Fibroblast of peridontal ligament (primary cell): ENCODE data around the gene SPSB3.

Source experiments
- DNase-seq: peaks from one replicate; pipeline ENCODE4 v3.0.0-alpha.2; 2010; ENCODE audit errors: extremely low read depth

The SPSB3 gene

GRCh38 chr16:1788708-1789100 is 6.3 kb upstream of the SPSB3 start:
- no peak for DNase-seq

- DNase-seq = no peak
These were observed 5.8 kb upstream of the SPSB3 start for GRCh38 chr16:1788095-1788707.

GRCh38 chr16:1787322-1788094 is 5.1 kb upstream of the SPSB3 start:
- DNase-seq = no peak

GRCh38 chr16:1787056-1787321 is 4.6 kb upstream of the SPSB3 start:
- no peak for DNase-seq

- DNase-seq = no peak
These were observed 4.1 kb upstream of the SPSB3 start for GRCh38 chr16:1786242-1787055.

GRCh38 chr16:1785846-1786170 is 3.4 kb upstream of the SPSB3 start:
- no peak for DNase-seq

- DNase-seq = no peak
These were observed 2.8 kb upstream of the SPSB3 start for GRCh38 chr16:1784977-1785845.

- peak; percentile 8 for DNase-seq
These were observed 488 bp downstream of the SPSB3 start for GRCh38 chr16:1781758-1782407.

- no peak for DNase-seq
These were observed 1.1 kb downstream of the SPSB3 start for GRCh38 chr16:1781254-1781653.

GRCh38 chr16:1780677-1781072 is 1.7 kb downstream of the SPSB3 start:
- DNase-seq = no peak

GRCh38 chr16:1779741-1780676 is 2.4 kb downstream of the SPSB3 start:
- DNase-seq = no peak

- DNase-seq = no peak
These were observed 3.1 kb downstream of the SPSB3 start for GRCh38 chr16:1779234-1779701.

GRCh38 chr16:1778200-1779179 is 3.9 kb downstream of the SPSB3 start:
- no peak for DNase-seq

GRCh38 chr16:1777375-1778199 is 4.8 kb downstream of the SPSB3 start:
- DNase-seq = no peak

GRCh38 chr16:1776991-1777374 is 5.4 kb downstream of the SPSB3 start:
- no peak for DNase-seq

GRCh38 chr16:1776672-1776955 is 5.8 kb downstream of the SPSB3 start:
- DNase-seq = no peak

GRCh38 chr16:1775846-1776671 is 6.3 kb downstream of the SPSB3 start:
- DNase-seq = no peak
